ENCODE results near the gene GDI1. TPM values are rescaled to one million over a fixed set of nuclear protein-coding genes. Genes with fewer than 3 reads are reported as not detected.

The GDI1 gene
- total and polyA plus RNA-seq, 9 of the 15 experiments (the other 6 are each of a cell fraction or from before 2014, with no cell fraction given) = 0.97 to 82.6 (median 37.5) TPM

- TF ChIP-seq ELF1 (tag; IDR thresholded peaks at IDR 0.05) (peak; percentile 49; the same call in 1 of the 2 replicates), EHMT2 (IDR thresholded peaks at IDR 0.05) (no peak), ZFP30 (CRISPR knock-in tag; IDR thresholded peaks at IDR 0.05; ENCODE audit: borderline replicate concordance) (no peak), NFYB (IDR thresholded peaks at IDR 0.05; ENCODE audit: extremely low read depth, insufficient read length) (no peak), LCOR (CRISPR knock-in tag; IDR thresholded peaks at IDR 0.05) (peak; percentile 65), ZKSCAN3 (CRISPR knock-in tag; IDR thresholded peaks at IDR 0.05) (no peak), DDX20 (tag; IDR thresholded peaks at IDR 0.05; ENCODE audit: low read depth) (no peak), CHD7 (IDR thresholded peaks at IDR 0.05; ENCODE audit: low read depth, low read length) (no peak), KLF13 (tag; IDR thresholded peaks at IDR 0.05; ENCODE audit: borderline replicate concordance, low read depth) (no peak), CSDE1 (IDR thresholded peaks at IDR 0.05) (no peak), PTBP1 (IDR thresholded peaks at IDR 0.05; ENCODE audit: low read depth, low read length) (no peak), SP2 (IDR thresholded peaks at IDR 0.05; ENCODE audit: extremely low read depth, low read depth, low read length, poor library complexity, severe bottlenecking) (no peak), MIER1 (IDR thresholded peaks at IDR 0.05; ENCODE audit: low read depth) (no peak), ESRRA (IDR thresholded peaks at IDR 0.05; ENCODE audit: borderline replicate concordance, low read depth) (no peak)
Observed at GRCh38 chrX:154484255-154485149, 47.5 kb downstream of the GDI1 start (continued).
